ENCODE measurements around the gene BMF.
"Not testable (repeated sequence)": the region's sequence is repeated elsewhere in the genome, so short reads cannot be mapped to it uniquely, and the experiment has no call there.

Gene BMF

DNA sequence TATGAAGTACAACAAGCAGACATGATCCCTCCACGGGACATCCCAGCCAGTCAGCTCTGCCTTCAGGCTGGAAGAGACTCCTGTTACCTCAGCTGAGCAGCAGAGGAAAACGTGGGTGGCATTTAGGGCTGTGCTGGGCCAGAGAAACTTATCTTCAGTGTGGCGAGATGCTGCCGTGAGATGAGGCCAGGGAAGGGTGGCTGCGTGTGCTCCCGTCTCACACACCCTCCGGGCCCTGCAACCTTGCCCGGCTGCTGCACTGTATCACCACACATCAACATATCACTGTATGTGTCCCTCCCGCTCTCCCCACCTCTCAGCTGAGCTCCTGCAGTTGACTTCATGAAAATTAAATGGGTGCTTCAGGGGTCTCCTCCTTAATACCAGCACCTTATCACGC lies 23.4 kb downstream of the BMF start:
- no peak for DNase-seq

DNA sequence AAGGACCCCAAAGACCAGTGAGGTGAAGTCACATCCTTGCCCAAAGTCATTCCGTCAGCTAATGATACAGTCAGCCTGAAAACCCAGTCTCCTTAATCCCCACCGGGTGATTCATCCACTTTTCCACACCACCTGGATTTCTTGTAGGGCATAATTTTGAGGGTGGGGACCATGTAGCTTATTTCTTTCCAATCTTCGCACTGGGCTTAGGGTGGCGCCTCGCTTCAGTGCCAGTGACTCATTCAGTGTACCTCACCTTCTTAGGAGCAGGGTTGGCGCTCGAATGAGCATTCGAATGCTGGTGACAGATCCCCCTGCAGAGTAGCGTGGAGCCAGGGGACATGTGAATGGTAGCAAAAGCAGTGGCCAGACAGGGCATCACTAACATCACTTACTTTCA lies 24.0 kb downstream of the BMF start:
- DNase-seq, result no peak

DNA sequence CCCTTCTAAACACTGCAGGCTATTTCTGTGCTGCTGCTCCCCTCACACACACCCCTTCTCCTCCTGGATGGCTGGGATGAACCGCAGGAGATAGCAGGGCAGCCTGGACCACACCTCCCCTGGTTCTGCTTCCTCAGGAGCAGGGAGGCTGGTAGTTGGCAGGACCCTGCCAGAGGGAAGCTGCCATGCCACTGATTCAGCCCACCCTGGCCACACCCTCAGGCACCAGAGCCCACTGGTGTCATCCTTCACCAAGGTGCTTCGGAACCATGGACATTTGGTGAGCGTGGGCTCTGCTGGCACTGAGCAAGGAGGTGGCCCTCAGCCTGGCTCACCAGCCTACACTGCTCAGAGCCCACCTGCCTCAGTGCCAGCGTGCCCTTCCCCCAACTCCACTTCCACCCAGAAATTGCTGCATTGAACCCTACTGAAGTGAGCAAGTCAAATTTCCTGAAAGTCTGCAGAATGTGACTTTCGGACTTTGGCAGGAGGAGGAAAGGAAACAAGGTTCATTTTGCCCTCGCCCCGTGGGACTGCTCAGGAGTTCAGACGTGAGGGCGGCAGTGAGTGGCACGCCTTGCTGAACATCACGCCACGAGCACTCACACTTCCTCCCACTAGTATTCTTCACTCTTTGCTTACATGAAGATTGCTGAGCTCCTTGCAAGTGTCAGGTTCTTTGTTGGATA lies 26.3 kb downstream of the BMF start:
- DNase-seq, result no peak

DNA sequence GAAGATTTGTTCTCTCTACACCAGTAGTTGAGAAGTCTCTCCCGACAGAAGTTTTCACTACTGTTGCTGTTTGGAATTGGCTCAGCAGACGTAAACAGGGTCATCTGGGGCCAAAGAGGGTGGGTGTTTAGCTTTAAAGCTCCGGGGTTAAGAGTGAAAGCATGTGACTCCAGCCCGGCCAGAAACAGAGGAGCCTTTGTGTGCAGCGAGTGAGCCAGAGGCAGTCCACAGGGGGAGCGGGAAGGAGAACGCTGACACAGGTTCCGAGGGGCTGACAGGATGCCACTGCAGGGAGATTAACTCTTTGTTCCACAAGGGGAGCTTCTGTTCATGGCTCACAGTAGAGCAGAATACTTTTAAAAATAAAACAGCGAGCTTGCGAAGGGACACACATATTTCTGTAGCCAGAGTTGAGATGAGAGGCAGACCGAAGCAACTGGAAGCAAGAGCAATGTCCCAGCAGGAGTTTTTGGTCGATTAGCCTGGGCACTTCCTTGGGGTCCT lies 26.9 kb downstream of the BMF start:
- no peak for DNase-seq

DNA sequence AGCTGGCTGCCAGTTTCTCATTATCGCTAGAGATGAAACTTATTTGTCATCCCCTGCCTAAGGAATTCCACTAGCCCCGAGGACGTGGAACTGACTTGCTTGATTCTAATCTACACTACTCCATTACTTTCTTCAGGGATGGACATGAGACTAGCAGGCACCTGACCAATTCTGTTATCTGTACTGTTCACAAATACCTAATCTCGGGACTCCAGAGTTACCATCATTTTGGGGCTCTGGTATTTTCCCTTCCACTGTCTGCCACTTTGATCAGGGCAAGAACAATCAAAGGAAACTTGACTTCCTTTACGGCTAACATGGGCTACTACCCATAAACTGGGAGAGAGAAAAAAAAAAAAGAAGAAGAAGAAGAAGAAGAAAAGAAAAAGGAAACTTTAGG lies 27.8 kb downstream of the BMF start:
- DNase-seq, result no peak

DNA sequence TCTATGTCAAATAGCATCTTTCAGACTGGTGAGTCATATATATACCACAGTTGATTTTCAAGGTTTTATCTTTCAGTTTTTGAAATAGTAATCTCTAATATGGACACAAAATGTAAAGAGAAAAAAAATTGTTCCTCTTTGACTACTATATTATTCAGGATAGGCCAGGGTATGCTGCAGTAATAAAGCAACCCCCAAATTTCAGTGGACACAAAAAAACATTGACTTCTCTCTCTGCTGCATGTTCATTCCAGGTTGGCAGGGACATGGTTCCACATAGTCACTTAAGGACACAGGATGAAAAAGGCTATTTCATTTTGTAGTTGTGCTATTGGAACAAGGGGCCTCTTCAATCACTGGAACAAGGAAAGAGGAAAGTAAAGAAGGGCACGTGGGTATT lies 28.6 kb downstream of the BMF start:
- no peak for DNase-seq

DNA sequence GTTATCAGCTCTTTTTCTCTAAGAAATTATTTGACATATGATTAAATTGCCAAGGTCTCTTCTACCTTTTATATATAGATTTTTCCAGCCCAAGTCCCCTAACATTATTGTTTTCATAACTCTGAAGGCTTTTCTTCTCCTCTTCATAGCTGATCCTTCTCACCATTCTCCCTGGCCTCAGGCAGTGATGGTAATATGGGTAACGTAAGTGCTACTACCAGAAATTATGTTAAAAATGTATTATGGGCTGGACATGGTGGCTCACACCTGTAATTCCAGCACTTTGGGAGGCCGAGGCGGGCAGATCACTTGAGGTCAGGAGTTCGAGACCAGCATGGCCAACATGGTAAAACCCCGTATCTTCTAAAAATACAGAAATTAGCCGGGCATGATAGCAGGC lies 29.2 kb downstream of the BMF start:
- DNase-seq, result no peak

DNA sequence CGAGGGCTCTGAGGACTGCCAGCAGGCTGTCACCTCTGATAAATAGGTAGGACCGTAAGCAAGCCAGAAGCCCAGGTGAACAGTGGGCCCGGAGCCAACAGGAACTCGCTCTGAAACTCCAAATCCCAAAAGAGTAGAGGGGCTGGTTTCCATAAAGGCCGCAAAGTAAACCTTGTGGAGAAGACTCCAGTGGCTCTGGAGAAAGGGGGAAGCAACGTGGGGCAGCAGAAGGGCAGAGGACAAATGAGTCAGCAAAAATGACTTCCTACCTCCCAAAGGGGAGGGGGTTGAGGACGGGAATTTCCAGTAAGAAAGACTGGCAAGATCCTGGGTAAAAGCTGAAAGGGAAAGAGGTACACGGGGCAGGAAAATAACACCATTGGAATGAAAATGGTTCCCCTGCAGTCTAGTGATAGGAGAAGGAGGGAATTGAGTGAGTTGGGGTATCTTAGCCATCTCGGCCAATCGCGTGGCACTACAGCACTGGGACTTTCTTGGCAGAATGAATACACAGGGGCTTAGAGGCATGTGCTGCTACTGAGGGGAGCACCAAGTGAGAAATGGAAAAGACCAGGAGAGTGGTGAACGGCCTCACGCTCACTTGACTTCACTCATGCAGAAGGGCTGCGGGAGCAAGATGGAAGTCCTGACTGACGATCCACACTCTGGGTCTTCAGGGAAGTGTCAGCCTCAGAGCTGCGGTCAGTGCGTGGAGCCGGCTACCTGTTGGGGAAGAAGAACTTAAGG lies 33.2 kb downstream of the BMF start:
- DNase-seq, result no peak

DNA sequence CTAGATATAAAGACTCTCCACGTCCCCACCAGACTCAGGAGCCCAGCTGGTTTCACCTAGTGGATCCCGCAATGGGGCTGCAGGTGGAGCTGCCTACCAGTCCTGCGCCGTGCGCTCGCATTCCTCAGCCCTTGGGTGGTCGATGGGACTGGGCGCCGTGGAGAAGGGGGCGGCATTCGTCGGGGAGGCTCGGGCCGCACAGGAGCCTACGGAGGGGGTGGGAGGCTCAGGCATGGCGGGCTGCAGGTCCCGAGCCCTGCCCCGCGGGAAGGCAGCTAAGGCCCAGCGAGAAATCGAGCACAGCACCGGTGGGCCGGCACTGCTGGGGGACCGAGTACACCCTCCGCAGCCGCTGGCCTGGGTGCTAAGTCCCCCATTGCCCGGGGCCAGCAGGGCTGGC lies 34.0 kb downstream of the BMF start:
- not testable (repeated sequence) for DNase-seq

DNA sequence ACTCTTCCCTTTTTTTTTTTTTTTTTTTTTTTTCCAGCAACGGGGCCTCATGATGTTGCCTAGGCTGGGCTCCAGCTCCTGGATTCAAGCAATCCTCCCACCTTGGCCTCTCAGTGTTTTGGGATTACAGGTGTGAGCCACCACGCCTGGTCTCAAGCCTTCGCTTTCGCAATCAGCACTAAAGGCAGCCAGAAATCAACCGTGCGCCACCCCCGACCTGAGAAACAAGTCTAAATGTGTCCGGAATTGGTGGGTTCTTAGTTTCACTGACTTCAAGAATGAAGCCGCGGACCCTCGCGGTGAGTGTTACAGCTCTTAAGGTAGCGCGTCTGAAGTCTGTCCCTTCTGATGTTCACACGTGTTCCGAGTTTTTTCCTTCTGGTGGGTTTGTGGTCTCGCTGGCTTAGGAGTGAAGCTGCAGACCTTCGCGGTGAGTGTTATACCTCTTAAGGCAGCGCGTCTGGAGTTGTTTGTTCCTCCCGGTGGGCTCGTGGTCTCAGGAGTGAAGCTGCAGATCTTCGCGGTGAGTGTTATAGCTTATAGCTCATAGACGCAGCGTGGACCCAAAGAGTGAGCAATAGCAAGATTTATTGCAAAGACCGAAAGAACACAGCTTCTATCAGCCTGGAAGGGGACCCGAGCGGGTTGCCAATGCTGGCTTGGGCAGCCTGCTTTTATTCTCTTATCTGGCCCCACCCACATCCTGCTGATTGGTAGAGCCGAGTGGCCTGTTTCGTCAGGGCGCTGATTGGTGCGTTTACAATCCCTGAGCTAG lies 34.8 kb downstream of the BMF start:
- DNase-seq, result not testable (repeated sequence)

DNA sequence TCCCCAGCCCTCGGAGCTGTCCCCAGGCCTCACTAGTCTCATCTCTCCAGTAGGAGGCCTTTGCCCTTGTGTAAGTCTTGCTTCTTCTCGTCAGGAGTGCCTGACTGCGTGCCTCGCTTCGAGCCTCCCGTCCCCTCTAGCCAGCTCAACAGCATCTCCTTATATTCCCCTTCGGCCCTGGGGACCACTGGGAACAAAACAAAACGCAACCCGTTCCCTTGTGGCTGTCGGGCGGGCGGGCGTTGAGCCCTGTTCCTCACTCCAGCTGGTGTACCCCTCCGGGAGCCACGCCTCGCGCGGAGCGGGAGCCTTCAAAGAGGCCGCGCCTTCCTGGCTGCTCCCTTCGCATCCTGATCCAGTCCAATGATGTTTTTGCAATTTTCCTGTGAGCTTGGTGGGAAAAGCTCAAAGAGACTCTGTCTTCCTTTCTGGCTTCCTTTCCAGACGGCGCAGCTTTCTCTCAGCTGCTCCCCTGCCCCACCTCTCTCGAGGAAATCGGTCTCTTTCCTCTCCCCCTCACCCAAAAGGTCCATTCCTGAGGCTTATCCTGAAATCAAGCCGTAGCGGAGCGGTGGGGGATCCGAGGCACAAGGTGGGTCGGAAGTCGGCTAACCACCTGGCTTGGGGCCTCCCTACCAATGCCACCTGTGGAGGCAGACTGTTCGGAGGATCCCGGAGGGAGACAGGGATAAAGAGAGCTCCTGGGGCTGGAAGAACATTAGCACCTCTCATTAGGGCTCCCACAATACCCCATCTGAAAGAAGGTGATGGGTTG lies 36.3 kb downstream of the BMF start:
- DNase-seq, result no peak

DNA sequence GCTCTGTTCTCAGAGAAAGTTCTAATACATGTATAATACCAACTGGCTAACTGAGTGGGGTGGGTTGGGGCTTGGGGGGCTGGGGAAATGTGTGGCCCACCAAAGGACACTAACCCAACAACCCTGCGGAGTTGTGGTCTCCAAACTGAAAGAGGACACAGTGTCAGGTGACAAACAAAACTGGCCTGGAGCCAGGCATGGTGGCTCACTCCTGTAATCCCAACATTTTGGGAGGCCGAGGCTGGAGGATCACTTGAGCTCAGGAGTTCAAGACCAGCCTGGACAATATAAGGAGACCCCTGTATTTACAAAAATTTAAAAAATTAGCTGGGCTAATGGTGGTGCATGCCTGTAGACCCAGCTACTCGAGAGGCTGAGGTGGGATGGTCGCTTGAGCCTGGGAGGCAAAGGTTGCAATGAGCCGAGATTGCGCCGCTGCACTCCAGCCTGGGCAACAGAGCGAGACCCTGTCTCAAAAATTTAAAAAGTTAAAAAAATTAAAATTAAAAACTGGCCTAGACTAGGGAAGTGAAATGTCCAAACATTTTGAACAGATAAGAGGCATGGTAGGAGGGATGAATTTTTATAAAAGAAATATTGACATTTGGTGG lies 38.0 kb downstream of the BMF start:
- no peak for DNase-seq

DNA sequence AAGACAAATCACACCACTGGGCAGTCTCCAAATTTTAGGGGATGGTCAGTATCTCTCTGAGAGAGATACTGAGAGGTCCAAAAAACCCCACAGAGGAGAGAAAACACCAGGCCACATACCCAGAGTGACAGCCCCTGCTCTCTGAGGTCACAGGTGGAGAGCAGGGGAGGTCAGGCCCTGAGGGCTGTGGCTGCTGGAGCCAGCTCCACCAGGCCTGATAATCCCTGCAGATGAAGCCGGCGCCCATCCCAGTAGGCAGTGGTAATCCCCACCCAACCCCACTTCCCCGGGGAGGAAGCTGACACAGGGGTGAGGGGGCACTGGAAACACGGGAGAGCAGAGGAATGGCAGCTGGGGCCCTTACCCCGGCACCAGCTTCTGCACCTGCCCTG lies 38.5 kb downstream of the BMF start:
- DNase-seq, result no peak

DNA sequence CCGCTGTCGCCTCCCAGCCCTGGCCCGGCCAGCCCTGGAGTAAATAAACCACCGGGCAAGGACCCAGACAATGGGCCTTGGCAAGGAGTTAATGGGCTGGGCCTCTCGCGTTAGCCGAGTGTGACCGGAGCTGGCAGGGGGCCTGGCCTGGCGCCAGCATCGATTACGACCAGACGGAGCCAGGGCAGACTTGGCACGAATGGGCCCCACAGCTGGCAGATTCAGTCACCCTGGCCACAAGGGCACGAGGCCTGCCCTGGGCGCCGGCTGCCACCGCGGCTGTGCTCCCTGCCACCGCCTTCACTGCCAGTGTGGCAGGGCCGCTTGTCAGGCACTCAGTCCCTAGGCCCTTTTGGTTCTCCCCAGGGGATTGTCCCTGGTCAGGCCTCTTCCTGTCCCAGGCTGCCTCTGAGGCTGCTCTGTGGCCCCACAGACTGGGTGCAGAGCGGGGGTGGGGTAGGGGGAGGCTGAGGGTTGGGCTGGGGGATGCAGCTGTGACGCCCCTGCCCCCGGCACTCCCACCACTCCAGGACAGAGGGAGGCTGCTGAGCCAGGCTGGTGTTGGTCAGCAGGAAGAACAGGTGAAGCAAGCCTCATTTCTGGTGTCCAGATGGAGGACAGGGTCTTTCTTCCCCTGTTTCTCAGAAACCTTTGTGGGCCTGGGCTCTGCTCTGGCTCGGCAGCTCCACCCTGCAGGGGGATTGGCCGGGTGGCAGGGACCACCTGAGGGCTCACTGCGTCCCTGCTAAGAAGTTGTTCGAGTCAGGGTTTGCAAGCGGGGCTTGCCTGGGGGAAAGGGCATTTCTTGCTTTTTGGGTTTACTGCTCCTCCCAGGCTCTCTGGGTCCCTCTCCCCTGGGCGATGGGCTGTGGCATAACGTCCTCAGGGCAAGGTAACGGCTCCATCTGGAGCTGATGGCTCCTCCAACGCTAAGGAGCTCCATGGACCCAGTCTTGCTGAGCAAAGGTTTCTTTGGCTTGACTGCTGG lies 39.2 kb downstream of the BMF start:
- DNase-seq, result no peak

DNA sequence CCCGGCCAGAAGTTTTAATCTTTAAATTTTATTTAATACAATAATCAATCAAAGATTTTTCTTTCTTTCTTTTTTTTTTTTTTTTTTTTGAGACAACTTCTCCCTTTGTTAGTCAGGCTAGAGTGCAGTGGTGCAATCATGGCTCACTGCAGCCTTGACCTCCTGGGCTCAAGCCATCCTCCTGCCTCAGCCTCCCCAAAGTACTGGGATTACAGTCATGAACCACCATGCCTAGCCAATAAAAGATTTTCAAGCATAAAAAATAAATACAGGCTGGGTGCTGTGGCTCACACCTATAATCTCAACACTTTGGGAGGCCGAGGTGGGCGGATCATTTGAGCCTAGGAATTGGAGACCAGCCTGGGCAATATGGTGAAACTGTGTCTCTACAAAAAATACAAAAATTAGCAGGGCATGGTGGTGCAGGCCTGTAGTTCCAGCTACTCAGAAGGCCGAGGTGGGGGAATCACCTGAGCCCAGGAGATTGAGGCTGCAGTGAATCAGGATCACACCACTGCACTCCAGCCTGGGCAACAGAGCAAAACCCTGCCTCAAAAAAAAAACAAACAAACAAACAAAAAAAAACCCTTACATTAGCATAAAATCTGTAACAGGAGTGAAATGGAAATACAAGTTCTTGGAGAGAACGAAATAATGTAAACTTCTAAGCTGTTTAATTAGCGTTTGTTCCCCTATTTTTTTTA lies 40.6 kb downstream of the BMF start:
- no peak for DNase-seq

DNA sequence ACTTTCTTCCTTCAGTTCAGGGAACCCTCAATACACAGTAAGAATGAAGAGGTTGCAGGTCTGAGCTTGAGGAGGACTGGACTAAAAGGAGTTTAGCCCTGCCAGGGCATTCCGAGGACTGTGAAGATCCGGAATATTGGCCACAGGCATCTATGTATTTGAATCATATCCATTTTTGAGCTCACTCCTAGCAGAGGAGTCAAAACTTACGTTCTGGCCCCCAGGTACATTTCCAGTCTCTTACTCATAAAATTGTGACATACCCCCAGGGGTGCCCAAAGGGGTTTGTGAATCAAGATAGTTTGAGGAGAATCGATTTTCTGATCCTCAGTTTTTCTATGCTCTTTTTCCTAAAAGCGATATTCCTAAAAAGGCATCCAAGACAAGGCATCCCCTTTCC lies 42.1 kb downstream of the BMF start:
- DNase-seq, result no peak

DNA sequence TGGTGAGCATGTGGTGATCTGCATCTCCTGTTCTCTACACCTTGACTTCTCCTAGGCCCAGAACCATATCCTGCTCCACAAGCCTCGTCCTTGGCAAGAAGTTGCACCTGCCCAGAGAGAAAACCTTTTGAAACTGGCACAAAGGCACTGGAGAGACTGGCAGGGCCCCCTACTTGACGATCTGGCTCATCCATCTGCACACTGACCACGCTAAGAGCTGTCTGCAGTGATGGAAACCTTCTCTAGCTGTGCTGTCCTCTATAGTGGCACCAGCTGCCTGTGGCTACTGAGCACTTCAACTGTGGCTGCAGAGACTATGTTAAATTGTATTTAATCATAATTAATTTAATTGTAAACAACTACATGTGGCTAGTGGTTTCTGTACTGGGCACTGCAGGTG lies 43.5 kb downstream of the BMF start:
- DNase-seq, result no peak

DNA sequence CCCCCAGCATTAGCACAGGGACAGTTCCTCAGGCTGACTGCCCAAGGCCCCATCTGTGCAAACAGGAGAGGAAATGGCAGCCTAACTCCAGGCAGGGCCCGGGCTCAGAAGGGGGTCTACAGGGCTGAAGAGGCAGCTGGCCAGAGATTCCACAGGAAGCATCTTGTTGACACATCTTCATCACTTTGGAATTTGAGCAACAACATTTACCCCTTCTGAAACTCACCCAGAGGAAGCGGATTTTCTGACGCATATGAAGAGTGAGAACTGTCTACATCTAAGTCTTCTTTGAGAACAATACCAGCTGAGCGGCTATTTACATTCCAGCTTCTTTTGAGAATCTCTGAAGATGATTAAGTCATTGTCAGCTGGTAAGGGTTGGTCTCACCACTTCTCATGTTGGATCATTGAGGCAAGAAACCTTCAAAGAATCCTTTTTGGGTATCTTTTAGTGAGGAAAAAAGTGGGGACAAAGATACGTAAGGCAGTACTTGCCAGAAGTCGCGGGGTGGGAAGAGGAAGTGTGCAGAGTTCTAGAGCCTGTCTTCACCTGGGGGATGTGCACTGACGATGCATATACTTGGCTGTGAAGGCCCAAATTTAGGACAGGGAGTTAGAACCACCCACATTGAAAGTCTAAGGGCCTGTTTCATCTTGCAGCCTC lies 44.3 kb downstream of the BMF start:
- DNase-seq, result no peak

DNA sequence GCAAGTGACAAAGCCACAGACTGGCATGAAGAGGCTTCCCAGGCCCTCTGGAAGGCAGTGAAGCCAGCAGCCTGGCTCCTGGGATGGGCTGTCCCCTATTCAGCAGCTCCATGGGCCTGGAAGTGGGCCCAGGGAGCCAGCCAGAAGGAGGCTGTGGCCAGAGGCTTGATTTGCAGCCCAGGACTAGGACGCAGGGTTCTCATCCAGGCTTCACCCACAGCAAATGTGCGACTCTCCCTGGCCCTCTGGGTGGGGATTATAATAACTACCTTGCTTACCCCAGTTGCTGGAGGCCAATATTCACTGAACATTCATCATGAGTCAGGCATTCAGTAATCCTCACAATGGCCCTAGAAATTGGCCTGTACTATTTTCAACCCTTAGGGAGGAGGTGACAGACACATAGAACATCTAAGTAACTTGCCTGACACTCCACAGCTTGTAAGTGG lies 45.1 kb downstream of the BMF start:
- DNase-seq, result no peak

Measured in activated gamma-delta T cell treated with Interleukin-2 at 50 U/mL for 16 hours (primary cell).